Calu3 (cell line): ENCODE results near the gene POC5. TPM values are rescaled to one million over a fixed set of nuclear protein-coding genes. Genes with fewer than 3 reads are reported as not detected.
"Not testable (repeated sequence)": the region's sequence is repeated elsewhere in the genome, so short reads cannot be mapped to it uniquely, and the experiment has no call there.

Experiments
- BruUV-seq: library from RNA; stranded (reverse); fragments of 400-500 nt; replicated peaks from 2 replicates; lab custom pipeline; 2021; lab: Mats Ljungman, UMichigan
- CTCF ChIA-PET: fragments of 300-600 bp; sonication (Branson Sonifier 250); formaldehyde crosslinking; loops from one replicate; lab custom pipeline; 2022; ENCODE audit warnings: antibody characterized with exemption; lab: Charles Lee
- DNase-seq: peaks from one replicate; pipeline ENCODE4 v3.0.0; 2022
- H3K27ac Mint-ChIP-seq: one replicate; pipeline ENCODE4 v1.8.0; 2022; ENCODE audit warnings: mixed read lengths; ENCODE audit not compliant: unreplicated experiment
- H3K27me3 Mint-ChIP-seq: one replicate; pipeline ENCODE4 v1.8.0; 2022; ENCODE audit warnings: mixed read lengths; ENCODE audit not compliant: unreplicated experiment
- H3K36me3 Mint-ChIP-seq: one replicate; pipeline ENCODE4 v1.8.0; 2022; ENCODE audit warnings: mild to moderate bottlenecking, moderate library complexity, mixed read lengths; ENCODE audit not compliant: insufficient read depth, unreplicated experiment
- H3K4me1 Mint-ChIP-seq: one replicate; pipeline ENCODE4 v1.8.0; 2022; ENCODE audit warnings: mild to moderate bottlenecking, low read depth, mixed read lengths; ENCODE audit not compliant: unreplicated experiment
- H3K4me3 Mint-ChIP-seq: one replicate; pipeline ENCODE4 v1.8.0; 2022; ENCODE audit warnings: mild to moderate bottlenecking, low read depth, moderate library complexity, mixed read lengths; ENCODE audit not compliant: unreplicated experiment
- H3K9me3 Mint-ChIP-seq: one replicate; pipeline ENCODE4 v1.8.0; 2022; ENCODE audit warnings: low read depth, mixed read lengths; ENCODE audit not compliant: unreplicated experiment
- intact Hi-C: fragments of 100-400 bp; cut with micrococcal nuclease; formaldehyde crosslinking; loops from one replicate; pipeline ENCODE4 v1.10.0; 2022; ENCODE audit not compliant: unreplicated experiment
- total RNA-seq: library from RNA; stranded (reverse); gene quantifications from 2 replicates; pipeline ENCODE4 v1.2.3, GENCODE V29; 2022
- TF ChIP-seq, protein P1 (sequence below): fragments of 200-600 bp; IDR thresholded peaks from one replicate; pipeline ENCODE4 v1.8.0; 2022; ENCODE audit warnings: antibody characterized with exemption; ENCODE audit not compliant: unreplicated experiment

Gene POC5
- total RNA-seq, 1 experiment from 2014 or later = 20.9 TPM

DNA sequence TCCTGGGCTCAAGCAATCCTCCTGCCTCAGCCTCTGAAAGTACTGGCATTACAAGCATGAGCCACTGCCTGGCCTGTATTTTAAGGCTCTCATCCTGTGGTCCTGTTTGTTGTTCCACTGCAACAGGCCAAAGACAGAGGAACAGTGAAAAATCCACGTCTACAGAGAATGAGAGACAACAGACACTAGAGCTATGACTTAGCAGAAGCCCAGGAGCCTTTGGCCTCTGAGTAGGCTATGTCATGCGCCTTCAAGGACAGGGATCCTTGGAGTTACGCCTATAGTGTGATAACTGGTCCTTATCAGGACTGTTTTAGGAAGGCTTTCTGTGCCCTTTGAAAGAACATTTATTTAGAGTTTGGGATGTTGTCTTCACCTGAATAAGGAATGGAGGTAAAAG, 10.5 kb downstream of the POC5 start:
- H3K36me3 Mint-ChIP-seq = peaks cover 3% of the 10 kb centered on the region
- no peaks in the 10 kb centered on the region for H3K27me3 Mint-ChIP-seq
- no peak for DNase-seq
- TF ChIP-seq, protein P1, sequence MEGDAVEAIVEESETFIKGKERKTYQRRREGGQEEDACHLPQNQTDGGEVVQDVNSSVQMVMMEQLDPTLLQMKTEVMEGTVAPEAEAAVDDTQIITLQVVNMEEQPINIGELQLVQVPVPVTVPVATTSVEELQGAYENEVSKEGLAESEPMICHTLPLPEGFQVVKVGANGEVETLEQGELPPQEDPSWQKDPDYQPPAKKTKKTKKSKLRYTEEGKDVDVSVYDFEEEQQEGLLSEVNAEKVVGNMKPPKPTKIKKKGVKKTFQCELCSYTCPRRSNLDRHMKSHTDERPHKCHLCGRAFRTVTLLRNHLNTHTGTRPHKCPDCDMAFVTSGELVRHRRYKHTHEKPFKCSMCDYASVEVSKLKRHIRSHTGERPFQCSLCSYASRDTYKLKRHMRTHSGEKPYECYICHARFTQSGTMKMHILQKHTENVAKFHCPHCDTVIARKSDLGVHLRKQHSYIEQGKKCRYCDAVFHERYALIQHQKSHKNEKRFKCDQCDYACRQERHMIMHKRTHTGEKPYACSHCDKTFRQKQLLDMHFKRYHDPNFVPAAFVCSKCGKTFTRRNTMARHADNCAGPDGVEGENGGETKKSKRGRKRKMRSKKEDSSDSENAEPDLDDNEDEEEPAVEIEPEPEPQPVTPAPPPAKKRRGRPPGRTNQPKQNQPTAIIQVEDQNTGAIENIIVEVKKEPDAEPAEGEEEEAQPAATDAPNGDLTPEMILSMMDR = no peak
- CTCF ChIA-PET = no interaction called here
- H3K9me3 Mint-ChIP-seq = no peaks in the 10 kb centered on the region
- H3K4me1 Mint-ChIP-seq = no peaks in the 10 kb centered on the region
- intact Hi-C loops = no loop called here
- no peak overlapping the region for H3K4me3 Mint-ChIP-seq
- H3K27ac Mint-ChIP-seq = no peak overlapping the region
- no TSS peak for BruUV-seq

DNA sequence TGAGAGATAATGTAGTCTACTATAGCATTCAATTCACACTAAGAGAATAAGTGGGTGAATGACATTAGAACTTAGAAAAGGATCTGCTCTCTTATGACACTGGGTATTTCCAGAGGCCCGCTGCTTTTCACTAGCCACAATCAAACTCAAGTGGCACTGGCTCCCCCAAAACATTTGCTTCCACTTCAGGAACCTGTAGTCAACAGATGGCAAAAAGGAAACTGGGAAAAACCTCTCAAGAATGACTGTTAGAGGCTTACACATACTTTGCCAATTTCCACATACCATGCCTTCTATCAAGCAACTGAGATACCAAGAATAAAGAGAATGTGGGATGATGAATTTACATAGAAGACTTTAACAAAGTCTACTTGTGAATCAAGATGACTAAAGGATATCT, 11.2 kb downstream of the POC5 start:
- Mint-ChIP-seq H3K27ac (no peak overlapping the region), H3K27me3 (no peaks in the 10 kb centered on the region), H3K4me3 (no peak overlapping the region), H3K36me3 (peaks cover 3% of the 10 kb centered on the region), H3K4me1 (no peaks in the 10 kb centered on the region), H3K9me3 (no peaks in the 10 kb centered on the region)
- no TSS peak for BruUV-seq
- DNase-seq = no peak
- CTCF ChIA-PET = no interaction called here
- TF ChIP-seq, protein P1 = no peak
- intact Hi-C loops = no loop called here

DNA sequence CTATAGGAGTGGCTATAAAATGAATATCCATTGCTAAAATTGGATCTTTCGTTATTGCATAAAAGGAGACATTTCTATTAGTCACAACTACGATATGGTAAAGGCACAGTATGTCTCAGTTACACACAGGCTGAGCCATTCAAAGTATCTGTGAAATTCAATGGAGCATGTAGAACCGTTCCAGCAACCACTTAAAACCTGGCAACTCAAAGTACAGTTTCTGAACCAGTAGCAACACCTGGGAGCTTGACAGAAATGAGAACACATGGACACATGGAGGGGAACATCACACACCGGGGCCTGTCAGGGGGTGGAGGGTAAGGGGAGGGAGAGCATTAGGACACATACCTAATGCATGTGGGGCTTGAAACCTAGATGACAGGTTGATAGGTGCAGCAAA, 15.4 kb downstream of the POC5 start:
- BruUV-seq = no TSS peak
- H3K27me3 Mint-ChIP-seq = no peaks in the 10 kb centered on the region
- no peaks in the 10 kb centered on the region for H3K4me1 Mint-ChIP-seq
- no peak for DNase-seq
- intact Hi-C loops = no loop called here
- H3K4me3 Mint-ChIP-seq = no peak overlapping the region
- no peak overlapping the region for H3K27ac Mint-ChIP-seq
- TF ChIP-seq, protein P1 = no peak
- CTCF ChIA-PET = no interaction called here
- H3K9me3 Mint-ChIP-seq = peaks cover 3% of the 10 kb centered on the region
- H3K36me3 Mint-ChIP-seq = peaks cover 5% of the 10 kb centered on the region

DNA sequence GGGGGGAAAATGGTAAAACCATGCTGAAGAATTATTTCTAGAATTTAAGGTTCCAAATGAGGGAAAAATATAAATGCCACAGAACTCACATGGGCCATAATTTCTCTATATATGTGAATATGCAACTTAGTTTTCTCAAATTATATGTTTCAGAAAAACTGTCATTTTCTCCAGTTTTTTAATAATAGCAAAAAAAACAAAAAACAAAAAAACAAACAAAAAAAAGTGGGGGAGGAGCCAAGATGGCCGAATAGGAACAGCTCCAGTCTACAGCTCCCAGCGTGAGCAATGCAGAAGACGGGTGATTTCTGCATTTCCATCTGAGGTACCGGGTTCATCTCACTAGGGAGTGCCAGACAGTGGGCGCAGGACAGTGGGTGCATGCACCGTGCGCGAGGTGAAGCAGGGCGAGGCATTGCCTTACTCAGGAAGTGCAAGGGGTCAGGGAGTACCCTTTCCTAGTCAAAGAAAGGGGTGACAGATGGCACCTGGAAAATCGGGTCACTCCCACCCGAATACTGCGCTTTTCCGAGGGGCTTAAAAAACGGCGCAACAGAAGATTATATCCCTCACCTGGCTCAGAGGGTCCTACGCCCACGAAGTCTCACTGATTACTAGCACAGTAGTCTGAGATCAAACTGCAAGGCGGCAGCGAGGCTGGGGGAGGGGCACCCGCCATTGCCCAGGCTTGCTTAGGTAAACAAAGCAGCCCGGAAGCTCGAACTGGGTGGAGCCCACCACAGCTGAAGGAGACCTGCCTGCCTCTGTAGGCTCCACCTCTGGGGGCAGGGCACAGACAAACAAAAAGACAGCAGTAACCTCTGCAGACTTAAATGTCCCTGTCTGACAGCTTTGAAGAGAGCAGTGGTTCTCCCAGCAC, 21.5 kb downstream of the POC5 start:
- H3K27me3 Mint-ChIP-seq, intact Hi-C loops, H3K9me3 Mint-ChIP-seq, BruUV-seq, CTCF ChIA-PET, H3K4me1 Mint-ChIP-seq: not testable (repeated sequence)
- H3K36me3 Mint-ChIP-seq = peaks cover 27% of the 10 kb centered on the region
- DNase-seq = peak; percentile 43
- H3K27ac Mint-ChIP-seq = peak overlapping the region; percentile 34
- H3K4me3 Mint-ChIP-seq = peak overlapping the region; percentile 77

DNA sequence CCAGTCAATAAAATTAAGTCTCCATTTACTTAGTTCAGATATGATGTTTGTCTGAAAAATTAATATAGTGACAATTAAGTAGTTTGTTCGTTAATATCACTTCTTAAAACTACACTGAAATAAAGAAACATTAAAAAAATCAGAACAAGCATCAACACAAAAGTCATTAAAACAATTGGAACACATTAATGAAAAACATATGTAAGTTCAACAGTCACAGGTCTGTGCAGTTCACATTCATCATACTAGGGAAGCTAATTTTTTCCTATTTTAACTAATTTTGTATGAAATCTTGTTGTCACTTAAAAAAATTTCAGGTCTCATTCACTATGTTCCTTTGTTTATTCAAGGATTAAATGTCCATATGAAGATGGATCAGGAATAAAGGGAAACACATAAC, 22.5 kb downstream of the POC5 start:
- H3K27me3 Mint-ChIP-seq = no peaks in the 10 kb centered on the region
- peaks cover 3% of the 10 kb centered on the region for H3K9me3 Mint-ChIP-seq
- H3K36me3 Mint-ChIP-seq = peaks cover 27% of the 10 kb centered on the region
- no TSS peak for BruUV-seq
- CTCF ChIA-PET = no interaction called here
- intact Hi-C loops = no loop called here
- no peak overlapping the region for H3K4me3 Mint-ChIP-seq
- H3K27ac Mint-ChIP-seq = no peak overlapping the region
- no peak for DNase-seq
- TF ChIP-seq, protein P1 = no peak
- H3K4me1 Mint-ChIP-seq = peaks cover 10% of the 10 kb centered on the region
